GM13976 (cell line): Measurements from ENCODE around the gene MICALL2.

ENCODE experiments used
- DNase-seq: peaks from one replicate; pipeline ENCODE4 v3.0.0; 2012; ENCODE audit warnings: low spot score
- in situ Hi-C: fragments of 300-500 bp; cut with MboI; formaldehyde crosslinking; loops from one replicate; pipeline ENCODE4 v1.12.0; 2022; ENCODE audit warnings: low sequenced_read_pairs, mixed read lengths, inconsistent platforms; ENCODE audit not compliant: unreplicated experiment
- TF ChIP-seq, protein P1 (sequence below): IDR thresholded peaks from 2 replicates; pipeline ENCODE4 v1.5.1; 2012; ENCODE audit warnings: borderline replicate concordance, mild to moderate bottlenecking; ENCODE audit not compliant: insufficient read depth; ENCODE audit errors: extremely low read depth, missing control alignments, control extremely low read depth

Gene MICALL2

DNA sequence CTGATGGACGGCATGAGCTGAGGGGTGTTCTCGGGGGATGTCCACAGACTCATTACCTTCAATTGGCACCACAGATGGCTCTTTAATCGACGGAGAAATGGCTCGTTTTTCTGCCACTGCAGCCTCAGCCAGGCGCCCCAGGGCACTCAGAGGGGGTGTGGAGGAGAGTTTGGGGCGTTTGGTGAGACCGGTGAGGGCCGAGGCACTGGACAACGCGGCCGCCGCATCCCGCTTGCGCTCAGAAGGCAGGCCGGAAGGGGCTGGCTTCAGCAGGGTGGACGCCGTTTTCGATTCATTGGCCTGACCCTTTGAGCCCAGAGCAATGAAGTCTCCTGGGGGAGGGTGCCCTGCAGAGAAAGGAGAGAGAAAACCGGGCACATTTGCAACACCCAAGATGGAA is 43.6 kb upstream of the MICALL2 start:
- DNase-seq: no peak
- TF ChIP-seq, protein P1, sequence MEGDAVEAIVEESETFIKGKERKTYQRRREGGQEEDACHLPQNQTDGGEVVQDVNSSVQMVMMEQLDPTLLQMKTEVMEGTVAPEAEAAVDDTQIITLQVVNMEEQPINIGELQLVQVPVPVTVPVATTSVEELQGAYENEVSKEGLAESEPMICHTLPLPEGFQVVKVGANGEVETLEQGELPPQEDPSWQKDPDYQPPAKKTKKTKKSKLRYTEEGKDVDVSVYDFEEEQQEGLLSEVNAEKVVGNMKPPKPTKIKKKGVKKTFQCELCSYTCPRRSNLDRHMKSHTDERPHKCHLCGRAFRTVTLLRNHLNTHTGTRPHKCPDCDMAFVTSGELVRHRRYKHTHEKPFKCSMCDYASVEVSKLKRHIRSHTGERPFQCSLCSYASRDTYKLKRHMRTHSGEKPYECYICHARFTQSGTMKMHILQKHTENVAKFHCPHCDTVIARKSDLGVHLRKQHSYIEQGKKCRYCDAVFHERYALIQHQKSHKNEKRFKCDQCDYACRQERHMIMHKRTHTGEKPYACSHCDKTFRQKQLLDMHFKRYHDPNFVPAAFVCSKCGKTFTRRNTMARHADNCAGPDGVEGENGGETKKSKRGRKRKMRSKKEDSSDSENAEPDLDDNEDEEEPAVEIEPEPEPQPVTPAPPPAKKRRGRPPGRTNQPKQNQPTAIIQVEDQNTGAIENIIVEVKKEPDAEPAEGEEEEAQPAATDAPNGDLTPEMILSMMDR: no peak
- in situ Hi-C loops: no loop called here

GRCh38 chr7:1501487-1502270 is 42.4 kb upstream of the MICALL2 start:
- TF ChIP-seq, protein P1: no peak
- in situ Hi-C loops: no loop called here
- DNase-seq: no peak

DNA sequence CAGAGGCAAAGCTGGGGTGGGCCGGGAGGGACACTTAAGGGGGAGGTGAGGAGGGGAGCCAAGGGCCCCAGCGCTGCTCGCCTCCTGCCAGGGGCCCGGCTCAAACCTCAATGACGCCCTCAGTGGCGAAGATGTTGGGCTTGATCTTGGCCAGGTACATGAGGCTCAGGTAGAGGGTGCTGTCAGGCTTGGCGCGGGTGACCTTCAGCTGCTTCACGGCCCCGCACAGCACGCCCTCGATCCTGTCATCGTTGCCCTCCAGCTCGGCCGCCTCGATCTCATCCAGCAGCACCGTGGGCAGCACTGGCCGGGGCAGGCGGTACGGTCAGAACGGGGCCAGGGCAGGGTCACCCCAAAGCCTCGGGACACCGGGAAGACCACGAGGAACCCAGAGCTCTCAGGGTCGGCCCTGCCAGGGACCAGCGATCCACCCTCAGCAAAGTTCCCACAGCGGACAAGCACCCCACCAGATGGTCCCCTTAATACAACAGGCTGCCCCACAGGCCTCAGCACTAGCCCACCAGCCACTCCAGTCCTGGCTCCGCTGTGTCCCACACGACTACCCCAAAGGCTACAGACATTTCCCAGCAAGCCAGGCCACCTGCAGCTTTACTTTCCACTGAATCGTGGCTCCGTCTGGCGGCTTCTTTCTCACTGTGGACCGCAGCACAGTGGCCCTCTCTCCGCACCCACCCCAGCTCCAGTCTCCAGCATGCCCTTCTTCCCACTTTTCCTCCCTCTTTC is 41.0 kb upstream of the MICALL2 start:
- in situ Hi-C loops: no loop called here
- TF ChIP-seq, protein P1: no peak
- DNase-seq: no peak

GRCh38 chr7:1499367-1500029 is 40.2 kb upstream of the MICALL2 start:
- TF ChIP-seq, protein P1: no peak
- no peak for DNase-seq
- in situ Hi-C loops: no loop called here

GRCh38 chr7:1498370-1499305 is 39.4 kb upstream of the MICALL2 start:
- TF ChIP-seq, protein P1: no peak
- DNase-seq: no peak
- in situ Hi-C loops: no loop called here
